VCaP (cell line): ENCODE data around the gene SYT9.

ENCODE experiments used
- H3K27ac ChIP-seq: fragments of 450-650 bp; 2 replicates; pipeline ENCODE4 v1.5.1; 2017
- TF ChIP-seq, protein P1 (sequence below): fragments of 450-650 bp; conservative IDR thresholded peaks from 2 replicates; pipeline ENCODE4 v1.5.1; 2017; ENCODE audit warnings: mild to moderate bottlenecking, moderate library complexity

The SYT9 gene

DNA sequence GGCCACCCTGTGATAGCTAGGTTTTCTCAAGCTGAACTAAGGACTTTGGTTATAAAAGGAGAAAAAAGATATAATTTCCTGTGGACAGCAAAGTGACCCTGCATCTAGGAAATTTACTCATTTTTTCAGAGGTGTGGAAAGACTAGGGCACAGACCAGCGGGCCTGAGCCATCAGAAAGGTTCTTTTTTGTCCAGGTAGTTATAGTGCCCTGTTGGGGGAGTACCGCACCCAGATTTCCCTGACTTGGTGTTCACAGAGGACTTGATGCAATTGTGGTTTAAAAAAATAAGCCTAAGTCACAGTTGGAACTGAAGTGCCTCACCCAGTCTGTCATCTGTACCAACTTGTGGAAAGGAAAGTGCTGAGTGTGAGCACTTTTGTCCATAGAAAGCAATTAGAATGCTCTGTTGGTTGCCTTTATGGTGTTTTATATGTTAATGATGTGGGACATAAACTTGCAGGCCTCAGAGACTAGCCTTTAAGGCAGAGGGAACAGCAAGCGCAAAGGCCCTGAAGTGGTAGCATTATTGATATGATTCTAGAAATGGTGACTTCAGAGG lies 3.1 kb downstream of the SYT9 start:
- H3K27ac ChIP-seq = no peak overlapping the region
- TF ChIP-seq, protein P1, sequence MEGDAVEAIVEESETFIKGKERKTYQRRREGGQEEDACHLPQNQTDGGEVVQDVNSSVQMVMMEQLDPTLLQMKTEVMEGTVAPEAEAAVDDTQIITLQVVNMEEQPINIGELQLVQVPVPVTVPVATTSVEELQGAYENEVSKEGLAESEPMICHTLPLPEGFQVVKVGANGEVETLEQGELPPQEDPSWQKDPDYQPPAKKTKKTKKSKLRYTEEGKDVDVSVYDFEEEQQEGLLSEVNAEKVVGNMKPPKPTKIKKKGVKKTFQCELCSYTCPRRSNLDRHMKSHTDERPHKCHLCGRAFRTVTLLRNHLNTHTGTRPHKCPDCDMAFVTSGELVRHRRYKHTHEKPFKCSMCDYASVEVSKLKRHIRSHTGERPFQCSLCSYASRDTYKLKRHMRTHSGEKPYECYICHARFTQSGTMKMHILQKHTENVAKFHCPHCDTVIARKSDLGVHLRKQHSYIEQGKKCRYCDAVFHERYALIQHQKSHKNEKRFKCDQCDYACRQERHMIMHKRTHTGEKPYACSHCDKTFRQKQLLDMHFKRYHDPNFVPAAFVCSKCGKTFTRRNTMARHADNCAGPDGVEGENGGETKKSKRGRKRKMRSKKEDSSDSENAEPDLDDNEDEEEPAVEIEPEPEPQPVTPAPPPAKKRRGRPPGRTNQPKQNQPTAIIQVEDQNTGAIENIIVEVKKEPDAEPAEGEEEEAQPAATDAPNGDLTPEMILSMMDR = no peak

DNA sequence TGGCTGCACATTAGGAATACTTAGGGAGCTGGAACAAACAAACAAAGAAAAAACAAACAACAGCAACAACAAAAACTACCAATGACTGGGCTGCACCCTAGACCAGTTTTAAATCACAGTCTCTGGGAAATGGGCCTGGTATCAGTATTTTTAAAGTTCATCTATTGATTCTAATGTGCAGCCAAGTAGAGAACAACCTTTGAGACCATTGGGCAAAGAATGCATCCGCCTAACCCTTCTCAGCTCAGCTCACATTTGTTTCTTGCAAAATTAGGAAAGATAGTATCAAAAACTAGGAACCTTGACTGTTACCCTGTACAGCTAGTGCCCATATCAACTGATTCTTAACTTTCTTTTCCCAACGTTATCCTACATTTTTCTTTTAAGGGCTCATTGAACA lies 5.2 kb downstream of the SYT9 start:
- TF ChIP-seq, protein P1 = no peak
- H3K27ac ChIP-seq = no peak overlapping the region

DNA sequence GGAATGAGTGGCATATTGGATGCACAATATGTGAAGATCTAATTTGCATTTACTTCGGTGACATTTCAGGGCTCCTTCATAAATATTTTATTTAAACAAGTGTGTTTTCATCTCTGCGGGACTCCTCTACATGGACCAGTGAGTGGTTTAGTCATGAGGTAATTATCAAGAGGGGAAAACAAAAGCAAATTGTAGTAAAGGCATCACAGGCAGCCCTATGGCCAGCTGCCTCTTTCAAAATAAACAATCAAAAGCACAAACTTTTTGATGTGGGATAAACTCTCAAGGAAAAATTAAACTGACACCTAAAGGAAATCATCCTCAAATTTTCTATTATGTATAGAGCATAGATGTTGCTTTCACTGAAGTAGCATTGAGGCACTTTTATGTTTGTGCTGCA lies 6.0 kb downstream of the SYT9 start:
- TF ChIP-seq, protein P1 = no peak
- no peak overlapping the region for H3K27ac ChIP-seq

DNA sequence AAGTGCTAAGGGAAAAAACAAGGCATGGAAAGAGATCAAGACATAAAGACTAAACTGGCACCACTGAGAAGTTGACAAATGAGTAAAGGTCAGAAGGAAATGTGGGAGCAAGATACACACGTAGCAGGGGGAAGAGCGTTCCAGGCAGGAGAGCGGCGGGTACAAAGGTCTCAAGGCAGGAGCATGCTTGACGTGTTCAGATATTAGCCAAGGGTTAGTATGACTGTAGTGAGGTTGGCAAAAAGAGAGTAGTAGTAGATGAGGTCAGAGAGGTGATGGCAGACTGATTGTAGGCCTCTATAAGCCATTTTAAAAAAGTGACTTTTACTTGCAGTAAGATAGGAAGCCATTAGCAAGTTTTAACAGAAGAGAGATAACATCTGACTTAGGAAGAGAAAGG lies 9.9 kb downstream of the SYT9 start:
- H3K27ac ChIP-seq = no peak overlapping the region
- TF ChIP-seq, protein P1 = no peak

DNA sequence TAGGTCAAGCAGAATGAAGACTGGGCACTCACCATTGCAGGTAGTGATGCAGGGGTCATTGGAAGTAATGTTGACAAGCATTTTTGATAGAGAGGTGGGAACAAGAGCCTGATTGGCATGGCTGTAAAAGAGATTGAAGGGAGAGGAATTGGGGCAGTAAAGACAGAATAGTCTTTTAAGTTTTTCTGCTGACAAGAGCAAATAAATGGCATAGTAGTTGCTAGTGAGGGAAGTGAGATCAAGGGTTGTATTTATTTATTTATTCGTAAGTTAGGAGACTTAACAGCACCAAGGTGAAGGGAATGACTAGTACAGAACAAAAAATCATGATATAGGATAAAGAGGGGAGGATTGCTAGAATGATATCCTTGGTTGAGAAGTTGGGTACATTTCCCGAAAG lies 11.0 kb downstream of the SYT9 start:
- H3K27ac ChIP-seq = no peak overlapping the region
- TF ChIP-seq, protein P1 = no peak

DNA sequence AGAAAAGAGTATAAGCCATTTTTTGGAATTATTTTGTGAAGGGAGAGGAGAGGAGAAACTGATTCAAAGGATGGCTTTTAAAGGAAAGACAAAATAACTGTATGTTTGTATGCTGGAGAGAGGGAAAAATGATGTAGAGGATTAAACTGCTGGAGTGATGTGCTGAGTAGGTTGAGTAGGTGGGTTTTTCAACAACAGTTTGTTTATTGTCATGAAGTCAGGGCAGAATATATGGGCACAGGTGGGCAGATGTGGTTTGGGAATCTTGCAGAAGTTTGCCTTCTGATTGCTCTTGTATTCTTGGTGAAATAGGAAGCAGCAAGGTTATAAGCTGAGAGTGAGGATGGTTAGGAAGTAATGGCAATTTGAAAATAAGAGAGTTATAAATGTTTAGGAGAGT lies 12.1 kb downstream of the SYT9 start:
- TF ChIP-seq, protein P1 = no peak
- no peak overlapping the region for H3K27ac ChIP-seq

DNA sequence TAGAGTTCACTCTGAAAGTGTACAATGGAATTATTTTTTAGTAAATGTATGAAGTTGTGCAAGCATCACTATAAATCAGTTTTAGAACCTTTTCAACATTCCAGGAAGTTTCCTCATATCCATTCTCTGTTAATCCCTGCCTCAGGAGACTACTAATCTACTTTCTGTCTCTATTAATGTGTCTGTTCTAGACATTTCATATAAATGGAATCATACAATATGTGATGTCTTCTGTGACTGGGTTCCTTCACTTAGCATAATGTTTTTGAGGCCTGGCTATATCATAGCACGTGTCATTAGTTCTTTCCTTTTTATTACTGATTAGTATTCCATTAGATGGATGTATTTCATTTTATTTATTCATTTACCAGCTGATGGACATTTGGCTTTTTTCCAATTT lies 17.1 kb downstream of the SYT9 start:
- H3K27ac ChIP-seq = peak overlapping the region; percentile 40
- TF ChIP-seq, protein P1 = no peak
